Keratinocyte (primary cell): ENCODE measurements around the gene MEA1. TPM values are rescaled to one million over a fixed set of nuclear protein-coding genes. Genes with fewer than 3 reads are reported as not detected.

Source experiments
- DNase-seq: peaks from one replicate; pipeline ENCODE4 v3.0.0-alpha.2; 2011; ENCODE audit warnings: low read depth, missing footprints, low spot score
- FAIRE-seq: peaks from 2 replicates; lab custom pipeline; 2011; peaks lifted over from hg19 to GRCh38; lab: Jason Lieb, UNC
- H2AFZ ChIP-seq: 2 replicates; pipeline ENCODE4 v1.6.0; 2012; ENCODE audit warnings: low read length, control low read depth, inconsistent platforms; ENCODE audit not compliant: control insufficient read depth
- H3K27ac ChIP-seq: 2 replicates; pipeline ENCODE4 v1.5.1; 2011; ENCODE audit warnings: low read length; ENCODE audit not compliant: control insufficient read depth, insufficient read depth
- H3K27me3 ChIP-seq: 3 replicates; pipeline ENCODE4 v1.6.0; 2011; ENCODE audit warnings: low read length; ENCODE audit not compliant: control insufficient read depth, insufficient read depth; ENCODE audit errors: extremely low read depth
- H3K36me3 ChIP-seq, 2 experiments: 2 replicates in 1 of 2; 3 replicates in 1 of 2; pipeline ENCODE4 v1.5.1; 2011; ENCODE audit warnings: low read length in 2 of 2, mild to moderate bottlenecking in 1 of 2; ENCODE audit not compliant: control insufficient read depth in 2 of 2, insufficient read depth in 2 of 2; ENCODE audit errors: extremely low read depth in 1 of 2
- H3K4me1 ChIP-seq: 3 replicates; pipeline ENCODE4 v1.5.1; 2011; ENCODE audit warnings: low read length; ENCODE audit not compliant: control insufficient read depth, insufficient read depth; ENCODE audit errors: extremely low read depth
- H3K4me2 ChIP-seq: 3 replicates; pipeline ENCODE4 v1.6.0; 2011; ENCODE audit warnings: low read depth, low read length; ENCODE audit not compliant: control insufficient read depth, insufficient read depth; ENCODE audit errors: extremely low read depth
- H3K4me3 ChIP-seq, 3 experiments: fragments of 200-600 bp in 1 of 3; sonication (generic) in 1 of 3; 2 replicates in 2 of 3; 3 replicates in 1 of 3; pipeline ENCODE4 v1.5.1; 2011 to 2016; ENCODE audit warnings: low read length in 3 of 3, mild to moderate bottlenecking in 3 of 3, control low read depth in 2 of 3, inconsistent platforms in 1 of 3, low read depth in 1 of 3, mixed read lengths in 1 of 3, mixed run types in 1 of 3, moderate library complexity in 1 of 3; ENCODE audit not compliant: control insufficient read depth in 2 of 3, insufficient read depth in 2 of 3; ENCODE audit errors: extremely low read depth in 1 of 3
- H3K79me2 ChIP-seq: 2 replicates; pipeline ENCODE4 v1.6.0; 2012; ENCODE audit warnings: low read length; ENCODE audit not compliant: control insufficient read depth, insufficient read depth
- H3K9ac ChIP-seq: 3 replicates; pipeline ENCODE4 v1.6.0; 2011; ENCODE audit warnings: low read length; ENCODE audit not compliant: control insufficient read depth, insufficient read depth; ENCODE audit errors: extremely low read depth
- H3K9me1 ChIP-seq: 3 replicates; pipeline ENCODE4 v1.6.0; 2011; ENCODE audit warnings: low read length; ENCODE audit not compliant: control insufficient read depth, insufficient read depth; ENCODE audit errors: extremely low read depth
- H3K9me3 ChIP-seq: 2 replicates; pipeline ENCODE4 v1.5.1; 2012; ENCODE audit warnings: low read depth, low read length; ENCODE audit not compliant: control insufficient read depth
- H4K20me1 ChIP-seq: 3 replicates; pipeline ENCODE4 v1.6.0; 2011; ENCODE audit warnings: low read length; ENCODE audit not compliant: control insufficient read depth, insufficient read depth; ENCODE audit errors: extremely low read depth
- CTCF ChIP-seq, 3 experiments: IDR thresholded peaks in 1 of 3; conservative IDR thresholded peaks in 1 of 3; optimal IDR thresholded peaks in 1 of 3; 2 replicates in 2 of 3; 3 replicates in 1 of 3; pipeline versions ENCODE3 to v1.5.1; 2011; ENCODE audit warnings: low read length in 3 of 3, mild to moderate bottlenecking in 3 of 3, moderate library complexity in 2 of 3, control low read depth in 1 of 3, inconsistent platforms in 1 of 3; ENCODE audit not compliant: insufficient read depth in 2 of 3; ENCODE audit errors: extremely low read depth in 1 of 3
- EZH2 ChIP-seq: IDR thresholded peaks from one replicate; pipeline ENCODE4 v1.6.1; 2012; ENCODE audit warnings: inconsistent platforms, mild to moderate bottlenecking, low read length, moderate library complexity
- dilution Hi-C: fragments of 300-500 bp; cut with MboI; formaldehyde crosslinking; loops from one replicate; pipeline ENCODE4 v1.7.0; 2020; ENCODE audit warnings: low sequenced_read_pairs; ENCODE audit not compliant: extremely low pct_ligation_motif_present
- polyA plus RNA-seq, 5 experiments: library from polyadenylated mRNA; depleted of rRNA in 3 of 5; stranded (reverse) in 3 of 5; stranded (forward) in 1 of 5; unstranded in 1 of 5; fragments of >200 nt; gene quantifications; 1 replicate in 1 of 5; 2 replicates in 3 of 5; 3 replicates in 1 of 5; pipeline versions ENCODE4 v1.2.1 to v1.2.3, GENCODE V29; 2011 to 2012; ENCODE audit warnings: missing spikeins in 2 of 5, low read depth in 1 of 5, low replicate concordance in 1 of 5

MEA1 gene
- polyA plus RNA-seq, 1 donor (not counting 4 experiments of a cell fraction or from before 2014, with no cell fraction given) = 76.1 TPM

- Histone ChIP-seq H2AFZ (peak overlapping the region; percentile 1), H3K27ac (peak overlapping the region; percentile 86), H3K27me3 (no peaks in the 10 kb centered on the region), H3K36me3 (peaks cover 17 to 32% of the 10 kb centered on the region in 2 experiments), H3K9me1 (no peaks in the 10 kb centered on the region), H3K9me3 (no peaks in the 10 kb centered on the region), H3K79me2 (peaks cover 14% of the 10 kb centered on the region), H3K4me1 (peaks cover 17% of the 10 kb centered on the region), H3K4me3 (peak overlapping the region; percentile 90 to 94 (median 90)), H3K9ac (peak overlapping the region; percentile 94), H4K20me1 (no peaks in the 10 kb centered on the region), H3K4me2 (peak overlapping the region; percentile 95)
- FAIRE-seq = no peak
- dilution Hi-C loops = no loop called here
- no peak for DNase-seq
- TF ChIP-seq EZH2 = no peak
- TF ChIP-seq CTCF (optimal IDR thresholded peaks at IDR 0.05 in 1 of 3, IDR thresholded peaks at IDR 0.05 in 1 of 3, conservative IDR thresholded peaks at IDR 0.05 in 1 of 3; ENCODE audit: extremely low read depth in 1 of 3, insufficient read depth in 2 of 3, low read length in 3 of 3) = no peak
These were observed 39.2 kb upstream of the MEA1 start for GRCh38 chr6:43052842-43053544.

- Histone ChIP-seq H4K20me1 (no peaks in the 10 kb centered on the region), H3K36me3 (peaks cover 17 to 31% of the 10 kb centered on the region in 2 experiments), H3K27me3 (no peaks in the 10 kb centered on the region), H2AFZ (no peak overlapping the region), H3K4me2 (peak overlapping the region; percentile 95), H3K4me1 (peaks cover 15% of the 10 kb centered on the region), H3K9me3 (no peaks in the 10 kb centered on the region), H3K4me3 (no peak overlapping the region), H3K79me2 (peaks cover 10% of the 10 kb centered on the region), H3K27ac (no peak overlapping the region), H3K9me1 (no peaks in the 10 kb centered on the region), H3K9ac (no peak overlapping the region)
- DNase-seq (no peak), FAIRE-seq (no peak)
- dilution Hi-C loops = no loop called here
- TF ChIP-seq EZH2 = no peak
These were observed 38.6 kb upstream of the MEA1 start for GRCh38 chr6:43052225-43052841.
